Measurements from ENCODE around the gene BCL11A.

DNA sequence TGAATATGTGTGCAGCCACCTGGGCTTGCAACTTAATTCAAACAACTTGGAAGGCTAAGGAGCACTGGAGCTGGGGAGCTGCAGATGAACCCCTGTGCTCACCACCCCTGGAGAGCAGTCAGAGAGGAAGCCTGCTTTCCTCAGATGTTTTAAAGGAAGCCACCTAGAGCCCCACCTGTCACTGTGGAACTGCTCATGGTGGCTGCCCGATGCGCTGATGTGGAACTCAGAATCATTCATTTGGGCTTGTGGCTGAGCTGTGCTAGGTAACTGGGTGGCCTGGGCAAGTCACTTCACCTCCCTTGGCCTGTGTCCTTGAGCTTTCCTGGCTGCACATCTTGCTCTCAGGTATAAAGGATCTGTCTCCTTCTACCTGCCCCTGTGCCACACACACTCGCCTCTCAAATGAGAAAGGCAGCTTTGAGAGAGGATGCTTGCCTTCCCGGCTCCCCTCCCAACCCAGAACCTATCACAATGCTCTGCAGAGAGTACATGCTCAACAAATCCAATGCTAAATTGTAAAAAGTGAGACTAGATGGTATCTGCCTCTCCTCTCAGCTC is 41.3 kb downstream of the BCL11A start:
- TF ChIP-seq TCF12 (IDR thresholded peaks at IDR 0.05; ENCODE audit: low read depth) (no peak), CEBPB (IDR thresholded peaks at IDR 0.05) (no peak), YY1 (IDR thresholded peaks at IDR 0.05; ENCODE audit: low read depth) (no peak), EP300 (IDR thresholded peaks at IDR 0.05; ENCODE audit: borderline replicate concordance) (no peak), TAF1 (IDR thresholded peaks at IDR 0.05; ENCODE audit: low read depth) (no peak), ZBTB7A (IDR thresholded peaks at IDR 0.05; ENCODE audit: low read depth) (no peak), EGR1 (IDR thresholded peaks at IDR 0.05) (no peak), CREB1 (IDR thresholded peaks at IDR 0.05; ENCODE audit: low read depth) (no peak), FOXM1 (IDR thresholded peaks at IDR 0.05; ENCODE audit: borderline replicate concordance, low read depth) (no peak), TEAD4 (IDR thresholded peaks at IDR 0.05) (no peak), RAD21 (IDR thresholded peaks at IDR 0.05; ENCODE audit: low read depth) (no peak)
- TF ChIP-seq, protein P1, sequence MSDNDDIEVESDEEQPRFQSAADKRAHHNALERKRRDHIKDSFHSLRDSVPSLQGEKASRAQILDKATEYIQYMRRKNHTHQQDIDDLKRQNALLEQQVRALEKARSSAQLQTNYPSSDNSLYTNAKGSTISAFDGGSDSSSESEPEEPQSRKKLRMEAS (IDR thresholded peaks at IDR 0.05): no peak
- TF ChIP-seq, protein P2, sequence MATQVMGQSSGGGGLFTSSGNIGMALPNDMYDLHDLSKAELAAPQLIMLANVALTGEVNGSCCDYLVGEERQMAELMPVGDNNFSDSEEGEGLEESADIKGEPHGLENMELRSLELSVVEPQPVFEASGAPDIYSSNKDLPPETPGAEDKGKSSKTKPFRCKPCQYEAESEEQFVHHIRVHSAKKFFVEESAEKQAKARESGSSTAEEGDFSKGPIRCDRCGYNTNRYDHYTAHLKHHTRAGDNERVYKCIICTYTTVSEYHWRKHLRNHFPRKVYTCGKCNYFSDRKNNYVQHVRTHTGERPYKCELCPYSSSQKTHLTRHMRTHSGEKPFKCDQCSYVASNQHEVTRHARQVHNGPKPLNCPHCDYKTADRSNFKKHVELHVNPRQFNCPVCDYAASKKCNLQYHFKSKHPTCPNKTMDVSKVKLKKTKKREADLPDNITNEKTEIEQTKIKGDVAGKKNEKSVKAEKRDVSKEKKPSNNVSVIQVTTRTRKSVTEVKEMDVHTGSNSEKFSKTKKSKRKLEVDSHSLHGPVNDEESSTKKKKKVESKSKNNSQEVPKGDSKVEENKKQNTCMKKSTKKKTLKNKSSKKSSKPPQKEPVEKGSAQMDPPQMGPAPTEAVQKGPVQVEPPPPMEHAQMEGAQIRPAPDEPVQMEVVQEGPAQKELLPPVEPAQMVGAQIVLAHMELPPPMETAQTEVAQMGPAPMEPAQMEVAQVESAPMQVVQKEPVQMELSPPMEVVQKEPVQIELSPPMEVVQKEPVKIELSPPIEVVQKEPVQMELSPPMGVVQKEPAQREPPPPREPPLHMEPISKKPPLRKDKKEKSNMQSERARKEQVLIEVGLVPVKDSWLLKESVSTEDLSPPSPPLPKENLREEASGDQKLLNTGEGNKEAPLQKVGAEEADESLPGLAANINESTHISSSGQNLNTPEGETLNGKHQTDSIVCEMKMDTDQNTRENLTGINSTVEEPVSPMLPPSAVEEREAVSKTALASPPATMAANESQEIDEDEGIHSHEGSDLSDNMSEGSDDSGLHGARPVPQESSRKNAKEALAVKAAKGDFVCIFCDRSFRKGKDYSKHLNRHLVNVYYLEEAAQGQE (IDR thresholded peaks at IDR 0.05; ENCODE audit: low read depth): no peak
- TF ChIP-seq, protein P3, sequence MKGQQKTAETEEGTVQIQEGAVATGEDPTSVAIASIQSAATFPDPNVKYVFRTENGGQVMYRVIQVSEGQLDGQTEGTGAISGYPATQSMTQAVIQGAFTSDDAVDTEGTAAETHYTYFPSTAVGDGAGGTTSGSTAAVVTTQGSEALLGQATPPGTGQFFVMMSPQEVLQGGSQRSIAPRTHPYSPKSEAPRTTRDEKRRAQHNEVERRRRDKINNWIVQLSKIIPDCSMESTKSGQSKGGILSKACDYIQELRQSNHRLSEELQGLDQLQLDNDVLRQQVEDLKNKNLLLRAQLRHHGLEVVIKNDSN (IDR thresholded peaks at IDR 0.05): no peak

All from Ishikawa (cell line).